Inflammatory macrophage treated with lipopolysaccharide for 1 hour (primary cell): ENCODE measurements around the gene SUMO2.
A peak's percentile ranks its signal among the peaks of the same experiment; 100 is the strongest.
"Not testable (repeated sequence)": the region's sequence is repeated elsewhere in the genome, so short reads cannot be mapped to it uniquely, and the experiment has no call there.

Source experiments
- DNase-seq, 2 donors: peaks; one replicate each; pipeline ENCODE4 v3.0.0-alpha.2; 2020 to 2022

SUMO2 gene

GRCh38 chr17:75142236-75142971, 40.4 kb downstream of the SUMO2 start:
- no peak for DNase-seq

GRCh38 chr17:75138519-75138918, 44.2 kb downstream of the SUMO2 start:
- DNase-seq, result no peak

- DNase-seq, result not testable (repeated sequence)
Observed at GRCh38 chr17:75137762-75138161, 45.0 kb downstream of the SUMO2 start.

GRCh38 chr17:75135946-75136345, 46.8 kb downstream of the SUMO2 start:
- no peak for DNase-seq

GRCh38 chr17:75135452-75135851, 47.3 kb downstream of the SUMO2 start:
- no peak for DNase-seq

- not testable (repeated sequence) for DNase-seq
Observed at GRCh38 chr17:75133607-75134347, 49.0 kb downstream of the SUMO2 start.

GRCh38 chr17:75133001-75133400, 49.8 kb downstream of the SUMO2 start:
- DNase-seq, result no peak

- not testable (repeated sequence) for DNase-seq
Observed at GRCh38 chr17:75132018-75133000, 50.5 kb downstream of the SUMO2 start.

- peak; percentile 64 for DNase-seq
Observed at GRCh38 chr17:75131278-75132017, 51.3 kb downstream of the SUMO2 start, which contains the start of gene NT5C. TSS of gene NT5C (minus strand) at chr17:75131742. CDS start at chr17:75131707, 35 bp downstream.

GRCh38 chr17:75130632-75131277, 52.0 kb downstream of the SUMO2 start:
- peak; percentile 31 to 46 for DNase-seq

- DNase-seq, result no peak
Observed at GRCh38 chr17:75130059-75130631, 52.6 kb downstream of the SUMO2 start.

- DNase-seq, result no peak
Observed at GRCh38 chr17:75129576-75129975, 53.2 kb downstream of the SUMO2 start.

GRCh38 chr17:75128694-75129505, 53.9 kb downstream of the SUMO2 start:
- no peak for DNase-seq

GRCh38 chr17:75127936-75128335, 54.8 kb downstream of the SUMO2 start:
- not testable (repeated sequence) for DNase-seq

- DNase-seq, result no peak
Observed at GRCh38 chr17:75126954-75127353, 55.8 kb downstream of the SUMO2 start.

- no peak for DNase-seq
Observed at GRCh38 chr17:75125984-75126383, 56.8 kb downstream of the SUMO2 start.

- no peak for DNase-seq
Observed at GRCh38 chr17:75124819-75125162, 58.0 kb downstream of the SUMO2 start.

- DNase-seq, result no peak
Observed at GRCh38 chr17:75124041-75124818, 58.5 kb downstream of the SUMO2 start.

- no peak for DNase-seq
Observed at GRCh38 chr17:75118307-75118706, 64.5 kb downstream of the SUMO2 start.

- DNase-seq, result no peak
Observed at GRCh38 chr17:75116737-75117136, 66.0 kb downstream of the SUMO2 start.
